ENCODE data around the gene TNIP2. TPM values are rescaled to one million over a fixed set of nuclear protein-coding genes. Genes with fewer than 3 reads are reported as not detected.

TNIP2 gene
- total RNA-seq, 2 donors from 2014 or later = 67.3 to 84.8 TPM

GRCh38 chr4:2795300-2795892, 39.3 kb upstream of the TNIP2 start:
- H3K27ac ChIP-seq = peak overlapping the region in 1 of 2 donors; percentile 34

GRCh38 chr4:2794486-2795299, 38.6 kb upstream of the TNIP2 start:
- H3K36me3 ChIP-seq = no peaks in the 10 kb centered on the region
- H3K27ac ChIP-seq = peak overlapping the region in 1 of 2 donors; percentile 43
- no peak for TF ChIP-seq CTCF (IDR thresholded peaks at IDR 0.05)
- peaks cover 11 to 27% of the 10 kb centered on the region in 2 donors for H3K4me1 ChIP-seq (ENCODE audit: control insufficient read depth in 1 of 2, low read depth in 2 of 2)
- DNase-seq (ENCODE audit: low spot score) (no peak), ATAC-seq (ENCODE audit: insufficient number of reproducible peaks, low FRiP score, low read depth) (no peak)
- H3K27me3 ChIP-seq (replicated peaks; ENCODE audit: insufficient read depth) = no peaks in the 10 kb centered on the region
- peak overlapping the region; percentile 86 for H3K4me3 ChIP-seq
- no peaks in the 10 kb centered on the region for H3K9me3 ChIP-seq

More at GRCh38 chr4:2795300-2795892, 39.3 kb upstream of the TNIP2 start:
- H3K27me3 ChIP-seq (replicated peaks; ENCODE audit: insufficient read depth) = no peaks in the 10 kb centered on the region
- TF ChIP-seq CTCF (IDR thresholded peaks at IDR 0.05) = no peak
- peaks cover 13 to 32% of the 10 kb centered on the region in 2 donors for H3K4me1 ChIP-seq (ENCODE audit: control insufficient read depth in 1 of 2, low read depth in 2 of 2)
- H3K36me3 ChIP-seq = no peaks in the 10 kb centered on the region
- ATAC-seq (ENCODE audit: insufficient number of reproducible peaks, low FRiP score, low read depth) = no peak
- no peak for DNase-seq (ENCODE audit: low spot score)
- H3K9me3 ChIP-seq = no peaks in the 10 kb centered on the region
- H3K4me3 ChIP-seq = no peak overlapping the region

GRCh38 chr4:2793586-2794485, 37.7 kb upstream of the TNIP2 start:
- Histone ChIP-seq H3K36me3 (no peaks in the 10 kb centered on the region), H3K4me1 (ENCODE audit: control insufficient read depth in 1 of 2, low read depth in 2 of 2) (peaks cover 11 to 28% of the 10 kb centered on the region in 2 donors), H3K27ac (peak overlapping the region in 1 of 2 donors; percentile 43), H3K27me3 (replicated peaks; ENCODE audit: insufficient read depth) (no peaks in the 10 kb centered on the region), H3K9me3 (no peaks in the 10 kb centered on the region), H3K4me3 (peak overlapping the region; percentile 86)
- no peak for TF ChIP-seq CTCF (IDR thresholded peaks at IDR 0.05)
- ATAC-seq (ENCODE audit: insufficient number of reproducible peaks, low FRiP score, low read depth) = no peak
- DNase-seq (ENCODE audit: low spot score) = no peak

- Histone ChIP-seq H3K36me3 (no peaks in the 10 kb centered on the region), H3K27ac (peak within 1 kb of the TSS in 1 of 2 donors; percentile 43), H3K4me1 (ENCODE audit: control insufficient read depth in 1 of 2, low read depth in 2 of 2) (peaks cover 11 to 37% of the 10 kb centered on the region in 2 donors), H3K27me3 (replicated peaks; ENCODE audit: insufficient read depth) (no peaks in the 10 kb centered on the region), H3K9me3 (no peaks in the 10 kb centered on the region), H3K4me3 (peak within 1 kb of the TSS; percentile 86)
- ATAC-seq (ENCODE audit: insufficient number of reproducible peaks, low FRiP score, low read depth) = no peak
- no peak for DNase-seq (ENCODE audit: low spot score)
- TF ChIP-seq CTCF (IDR thresholded peaks at IDR 0.05) = no peak
These were observed 36.8 kb upstream of the TNIP2 start, which contains the start of gene SH3BP2 for GRCh38 chr4:2792711-2793585. Gene SH3BP2, plus strand, starts transcription at chr4:2793085. Its CDS starts 27,533 bp downstream, at chr4:2820618.

Measured in thoracic aorta (tissue), 2 donors.